NCI-H2196 treated with DMSO at 0.1 percent for 48 hours (cell line): ENCODE measurements around the gene SPOP.
"Not testable (repeated sequence)": the region's sequence is repeated elsewhere in the genome, so short reads cannot be mapped to it uniquely, and the experiment has no call there.

Experiments
- DNase-seq: peaks from one replicate; lab custom pipeline; 2025; ENCODE audit not compliant: unreplicated experiment; lab: John Stamatoyannopoulos, UW

SPOP gene

DNA sequence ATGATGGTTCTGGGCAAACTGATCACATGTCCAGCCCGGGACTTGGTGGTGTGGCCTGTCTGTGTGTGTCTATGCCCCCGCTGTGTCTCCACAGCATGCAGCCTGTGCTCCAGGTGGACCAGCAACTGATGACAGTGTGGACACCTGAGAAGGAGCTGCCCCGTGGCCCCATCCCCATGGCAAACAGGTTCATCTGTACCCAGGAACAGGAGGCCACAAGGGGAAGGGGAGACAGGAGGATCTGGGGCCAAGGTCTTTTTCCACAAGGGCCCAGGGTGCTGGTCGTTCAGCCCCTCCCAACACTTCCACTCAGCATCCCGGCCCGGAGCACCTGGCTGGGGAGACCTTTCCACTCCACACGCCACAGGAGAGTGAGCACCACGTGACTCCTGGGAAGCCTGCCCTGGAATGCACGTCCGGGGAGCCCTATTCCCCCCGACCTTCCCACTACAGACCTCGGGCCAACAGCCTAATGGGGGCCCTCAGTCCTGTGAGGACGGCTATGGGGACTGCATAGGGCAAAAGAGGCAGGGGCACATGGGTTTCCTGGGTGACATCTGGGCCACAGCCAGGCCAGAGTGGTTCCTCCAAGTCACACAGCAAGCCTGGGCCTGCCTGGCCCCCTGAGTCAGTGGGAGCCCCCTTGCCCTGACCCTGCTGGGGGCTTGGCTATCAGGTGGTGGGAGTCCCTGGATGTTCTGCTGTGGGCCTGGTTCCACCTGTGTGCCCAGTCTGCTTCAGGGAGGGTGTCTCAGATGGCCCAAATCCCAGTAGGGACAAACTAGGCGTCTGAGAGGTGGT, 123.0 kb downstream of the SPOP start:
- no peak for DNase-seq

DNA sequence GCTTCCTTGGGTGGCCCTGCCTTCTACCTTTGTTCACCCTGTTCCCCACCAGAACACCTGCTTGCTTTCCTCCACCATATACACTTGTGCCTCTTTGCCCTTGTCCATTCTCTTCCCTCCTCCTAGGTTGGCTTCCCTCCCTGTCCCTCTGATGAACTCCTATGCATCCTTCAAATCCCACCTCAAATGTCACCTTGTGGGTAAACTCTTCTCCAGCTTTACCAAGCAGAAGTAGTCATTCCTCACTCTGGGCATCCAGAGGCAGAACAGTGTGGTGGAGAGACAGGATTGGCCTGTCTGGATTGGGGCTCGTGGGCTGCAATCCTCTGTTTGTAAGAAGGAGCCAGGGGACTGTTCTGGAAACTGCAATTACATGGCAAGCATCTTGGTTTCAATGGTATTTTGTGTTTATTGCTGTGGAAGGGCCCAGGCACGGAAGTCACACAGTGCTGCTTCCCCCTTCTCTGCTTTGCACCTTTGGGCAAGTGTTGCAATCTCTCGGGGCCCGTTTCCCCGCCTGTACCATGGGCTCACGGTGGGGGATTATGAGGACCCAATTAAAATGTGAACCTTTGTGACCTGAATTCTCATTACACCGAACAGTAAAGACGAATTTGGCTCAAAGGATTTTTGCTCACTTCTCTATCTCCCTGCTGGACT, 124.1 kb downstream of the SPOP start:
- DNase-seq: no peak

- DNase-seq: no peak
Observed at GRCh38 chr17:49552070-49552751, 125.7 kb downstream of the SPOP start.

DNA sequence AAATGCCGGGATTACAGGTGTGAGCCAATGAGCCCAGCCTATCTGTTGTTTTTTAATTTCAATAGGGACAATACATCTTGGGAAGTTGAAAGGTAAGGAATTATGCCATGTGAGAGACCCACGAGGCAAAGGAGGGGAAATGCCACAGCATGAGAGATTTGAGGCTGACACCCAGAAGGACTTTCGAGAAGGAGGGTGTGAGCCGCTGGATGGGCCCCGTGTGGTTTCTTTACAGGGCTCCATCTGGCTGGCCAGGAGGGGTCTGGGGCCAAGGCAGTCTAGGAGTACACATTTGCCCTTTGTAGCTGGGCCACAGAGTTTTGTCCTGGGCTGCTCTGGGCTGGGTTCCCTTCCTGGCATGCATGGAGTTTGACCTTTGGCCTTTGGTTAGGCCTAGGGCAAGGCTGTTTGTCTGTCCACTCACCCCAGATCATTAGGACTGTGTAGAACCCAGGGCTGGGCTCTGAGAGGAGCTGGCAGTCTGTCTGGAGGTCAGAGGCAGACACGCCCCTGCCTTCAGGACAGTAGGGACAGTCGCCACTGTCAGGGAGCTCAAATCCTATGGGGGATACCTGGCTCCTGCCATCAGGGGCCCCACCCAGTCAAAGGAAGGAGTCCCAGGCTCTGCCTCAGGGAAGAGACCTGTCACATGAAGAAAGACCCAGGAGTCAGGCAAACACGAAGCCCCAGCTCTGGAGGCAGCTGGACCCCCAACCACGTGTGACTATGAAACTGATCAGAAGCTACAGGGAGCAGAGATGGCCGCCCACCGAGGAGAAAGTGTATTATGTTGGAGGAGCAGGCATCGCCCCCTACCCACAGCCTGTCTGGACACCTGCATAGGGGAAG, 126.5 kb downstream of the SPOP start:
- no peak for DNase-seq

DNA sequence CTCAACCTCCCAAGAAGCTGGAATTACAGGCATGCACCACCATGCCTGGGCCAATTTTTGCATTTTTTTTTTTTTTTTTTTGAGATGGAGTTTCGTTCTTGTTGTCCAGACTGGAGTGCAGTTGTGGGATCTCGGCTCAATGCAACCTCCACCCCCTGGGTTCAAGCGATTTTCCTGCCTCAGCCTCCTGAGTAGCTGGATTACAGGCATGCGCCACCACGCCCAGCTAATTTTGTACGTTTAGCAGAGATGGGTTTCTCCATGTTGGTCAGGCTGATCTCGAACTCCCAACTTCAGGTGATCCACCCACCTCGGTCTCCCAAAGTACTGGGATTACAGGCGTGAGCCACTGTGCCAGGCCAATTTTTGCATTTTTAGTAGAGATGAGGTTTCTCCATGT, 127.1 kb downstream of the SPOP start:
- DNase-seq: not testable (repeated sequence)

DNA sequence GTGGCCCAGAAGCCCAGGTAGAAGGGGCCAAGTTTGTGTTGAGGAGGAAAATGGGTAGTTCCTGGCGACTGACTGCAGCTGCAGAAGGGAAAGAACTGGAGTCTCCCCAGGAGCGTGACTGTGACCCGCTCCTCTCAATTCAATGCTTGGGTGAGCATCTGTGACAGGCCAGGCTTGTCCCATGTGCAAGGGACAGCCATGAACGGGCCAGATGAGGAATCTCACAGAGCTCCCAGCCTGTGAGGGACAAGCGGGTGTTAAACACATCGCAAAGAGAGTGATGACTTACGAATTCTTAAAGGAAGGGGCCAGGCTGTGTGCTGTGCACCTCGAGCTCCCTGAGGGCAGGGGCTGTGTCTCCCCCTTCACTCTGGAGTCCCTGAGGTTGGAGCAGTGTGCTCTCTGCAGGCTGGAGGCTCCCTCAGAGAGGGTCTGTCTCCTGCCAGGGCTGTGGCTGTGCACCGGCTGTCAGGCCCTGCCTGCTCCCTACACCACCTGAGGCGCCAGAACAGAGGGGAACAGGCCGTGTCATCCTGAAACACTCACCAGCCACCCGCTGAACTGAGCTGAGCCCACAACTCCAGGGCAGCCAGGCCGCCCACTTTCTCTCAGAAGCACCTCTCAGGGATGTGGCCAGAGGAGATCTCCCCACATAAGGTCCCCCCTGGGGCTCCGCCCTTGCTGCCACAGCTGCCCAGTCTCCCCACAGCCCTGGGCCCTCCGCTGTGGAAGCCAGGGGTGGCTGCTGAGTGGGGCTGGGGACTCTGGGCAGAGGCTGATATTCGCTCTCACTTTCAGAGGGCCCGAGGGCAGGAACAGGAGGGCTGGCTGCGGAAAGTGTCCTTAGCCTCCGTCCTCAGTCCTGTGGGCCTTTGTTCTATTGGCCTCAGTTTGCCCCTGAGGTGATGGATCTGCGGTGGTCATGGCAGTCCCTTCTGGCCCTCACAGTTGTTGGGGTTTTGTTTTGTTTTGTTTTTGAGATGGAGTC, 127.9 kb downstream of the SPOP start:
- no peak for DNase-seq

DNA sequence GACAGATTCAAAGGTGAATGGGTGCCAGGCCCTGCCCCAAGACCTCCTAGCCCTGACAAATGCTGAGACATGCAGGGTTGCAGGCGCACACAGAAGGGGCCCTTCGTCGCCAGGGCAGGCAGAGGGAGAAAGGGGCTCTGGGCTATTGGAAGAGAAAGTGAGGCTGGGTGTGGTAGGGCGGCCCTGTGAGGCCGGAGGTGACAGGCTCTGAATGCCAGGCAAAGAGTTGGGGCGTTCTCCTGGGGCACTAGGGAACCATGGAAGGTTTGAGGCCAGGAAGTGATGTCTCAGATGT, 128.6 kb downstream of the SPOP start:
- no peak for DNase-seq
